RWPE1 (cell line): ENCODE measurements around the gene SOX8.

Experiments used
- CTCF ChIA-PET: fragments of 350-600 bp; sonication (Branson Sonifier 250); formaldehyde crosslinking; extraction: SDS; loops from one replicate; lab custom pipeline; 2021; lab: Yijun Ruan, JAX
- POLR2A ChIA-PET: fragments of 400-600 bp; formaldehyde crosslinking; extraction: SDS; loops from one replicate; lab custom pipeline; 2020; ENCODE audit warnings: antibody characterized with exemption; ENCODE audit not compliant: low non-redundant PET; lab: Yijun Ruan, JAX
- DNase-seq: peaks from one replicate; pipeline ENCODE4 v3.0.0; 2012; ENCODE audit warnings: low spot score
- H3K27ac ChIP-seq: fragments of 450-650 bp; 2 replicates; pipeline ENCODE4 v1.5.1; 2017
- TF ChIP-seq, protein P1 (sequence below): fragments of 450-650 bp; conservative IDR thresholded peaks from 2 replicates; pipeline ENCODE4 v1.5.1; 2017; ENCODE audit warnings: low read depth, mild to moderate bottlenecking

Gene SOX8

DNA sequence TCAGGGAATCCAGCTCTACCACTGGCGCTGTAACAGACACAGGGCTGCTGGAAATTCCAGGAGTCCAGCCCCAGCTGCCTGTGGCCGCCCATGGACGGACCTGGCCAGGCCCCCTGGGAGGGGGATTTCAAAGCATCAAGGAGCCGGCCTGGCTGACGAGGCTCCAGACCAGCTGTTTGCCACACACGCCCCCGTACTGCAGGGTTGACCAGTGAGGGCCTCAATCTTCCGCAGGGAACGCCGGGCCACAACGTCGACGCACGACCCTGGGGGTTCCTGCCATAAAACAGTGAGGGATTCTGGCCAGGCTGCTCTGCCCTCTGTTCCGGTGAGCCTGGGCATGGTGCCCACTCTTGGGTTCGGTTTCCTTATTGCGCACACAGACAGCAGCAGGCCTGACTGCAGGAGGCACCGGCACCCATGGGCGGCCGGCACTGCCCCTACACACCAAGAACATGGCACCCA lies 14.5 kb upstream of the SOX8 start:
- TF ChIP-seq, protein P1, sequence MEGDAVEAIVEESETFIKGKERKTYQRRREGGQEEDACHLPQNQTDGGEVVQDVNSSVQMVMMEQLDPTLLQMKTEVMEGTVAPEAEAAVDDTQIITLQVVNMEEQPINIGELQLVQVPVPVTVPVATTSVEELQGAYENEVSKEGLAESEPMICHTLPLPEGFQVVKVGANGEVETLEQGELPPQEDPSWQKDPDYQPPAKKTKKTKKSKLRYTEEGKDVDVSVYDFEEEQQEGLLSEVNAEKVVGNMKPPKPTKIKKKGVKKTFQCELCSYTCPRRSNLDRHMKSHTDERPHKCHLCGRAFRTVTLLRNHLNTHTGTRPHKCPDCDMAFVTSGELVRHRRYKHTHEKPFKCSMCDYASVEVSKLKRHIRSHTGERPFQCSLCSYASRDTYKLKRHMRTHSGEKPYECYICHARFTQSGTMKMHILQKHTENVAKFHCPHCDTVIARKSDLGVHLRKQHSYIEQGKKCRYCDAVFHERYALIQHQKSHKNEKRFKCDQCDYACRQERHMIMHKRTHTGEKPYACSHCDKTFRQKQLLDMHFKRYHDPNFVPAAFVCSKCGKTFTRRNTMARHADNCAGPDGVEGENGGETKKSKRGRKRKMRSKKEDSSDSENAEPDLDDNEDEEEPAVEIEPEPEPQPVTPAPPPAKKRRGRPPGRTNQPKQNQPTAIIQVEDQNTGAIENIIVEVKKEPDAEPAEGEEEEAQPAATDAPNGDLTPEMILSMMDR, result no peak
- ChIA-PET CTCF (no interaction called here), POLR2A (interaction anchor here (0.5 kb wide), 1 partner anchor 248 kb away, joined by 8 read pairs; no protein-coding TSS in a partner anchor)
- DNase-seq, result no peak
- peak overlapping the region; percentile 15; the same call in 1 of the 2 replicates for H3K27ac ChIP-seq

DNA sequence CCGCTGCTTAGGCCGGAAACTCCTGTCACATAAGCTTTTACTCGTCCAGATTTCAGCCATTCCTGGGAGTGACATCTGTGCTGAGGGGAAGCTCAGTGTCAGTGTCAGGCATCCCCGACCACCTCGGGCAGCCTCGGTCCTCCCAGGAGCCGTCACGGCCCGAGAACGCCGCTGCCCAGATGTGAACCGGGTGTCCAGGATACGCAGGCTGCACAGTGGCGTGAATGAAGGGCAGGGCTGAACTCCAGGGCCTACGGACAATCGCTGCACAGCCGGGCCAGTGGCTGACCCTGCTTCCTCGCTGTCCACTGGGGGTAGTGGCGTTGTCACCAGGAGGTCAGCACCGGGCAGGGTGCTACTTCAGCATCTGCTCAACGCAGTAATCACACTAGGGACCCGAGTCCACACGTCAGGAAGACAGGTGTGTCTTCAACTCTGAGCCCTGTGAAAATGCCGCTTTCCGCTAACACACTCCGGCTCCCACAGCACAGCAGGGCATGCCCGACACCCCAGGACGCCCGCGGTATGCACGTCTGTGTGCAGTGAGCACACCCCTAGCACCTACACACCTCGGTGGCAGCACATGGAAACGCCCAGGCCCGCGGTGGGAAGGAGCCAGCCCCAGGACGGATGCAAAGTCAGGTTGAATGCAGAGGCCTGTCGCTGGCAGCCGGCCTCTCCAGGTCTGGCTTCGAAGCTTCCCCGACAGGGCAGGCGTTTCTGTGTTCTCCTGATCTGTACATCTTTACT lies 13.8 kb upstream of the SOX8 start:
- CTCF ChIA-PET, result no interaction called here
- DNase-seq, result no peak
- TF ChIP-seq, protein P1, result no peak
- peak overlapping the region; percentile 15; the same call in 1 of the 2 replicates for H3K27ac ChIP-seq
- POLR2A ChIA-PET, result no interaction called here

DNA sequence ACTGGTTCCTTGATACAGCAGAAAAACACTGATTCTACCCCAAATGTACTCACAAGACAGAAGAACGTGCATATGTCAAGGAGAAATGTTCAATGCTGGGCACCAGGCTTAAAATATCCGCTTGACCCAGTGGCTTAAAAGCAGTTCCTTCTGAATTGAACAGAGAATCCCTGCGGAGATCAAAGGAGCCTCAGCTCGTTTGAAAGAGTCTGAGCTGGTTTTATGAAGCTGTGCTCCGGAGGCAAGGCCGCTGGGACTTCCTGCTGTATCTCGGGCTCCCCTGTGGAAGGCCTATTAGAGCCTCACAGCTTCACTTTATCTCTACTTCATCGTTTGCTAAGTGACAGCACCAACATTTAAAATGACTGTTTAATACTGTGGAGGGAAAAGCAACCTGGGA lies 12.9 kb upstream of the SOX8 start:
- ChIA-PET POLR2A (no interaction called here), CTCF (no interaction called here)
- H3K27ac ChIP-seq, result 0 out of 2 replicates have a peak overlapping the region, but pooled peaks have one; percentile 5
- no peak for DNase-seq
- TF ChIP-seq, protein P1, result no peak

DNA sequence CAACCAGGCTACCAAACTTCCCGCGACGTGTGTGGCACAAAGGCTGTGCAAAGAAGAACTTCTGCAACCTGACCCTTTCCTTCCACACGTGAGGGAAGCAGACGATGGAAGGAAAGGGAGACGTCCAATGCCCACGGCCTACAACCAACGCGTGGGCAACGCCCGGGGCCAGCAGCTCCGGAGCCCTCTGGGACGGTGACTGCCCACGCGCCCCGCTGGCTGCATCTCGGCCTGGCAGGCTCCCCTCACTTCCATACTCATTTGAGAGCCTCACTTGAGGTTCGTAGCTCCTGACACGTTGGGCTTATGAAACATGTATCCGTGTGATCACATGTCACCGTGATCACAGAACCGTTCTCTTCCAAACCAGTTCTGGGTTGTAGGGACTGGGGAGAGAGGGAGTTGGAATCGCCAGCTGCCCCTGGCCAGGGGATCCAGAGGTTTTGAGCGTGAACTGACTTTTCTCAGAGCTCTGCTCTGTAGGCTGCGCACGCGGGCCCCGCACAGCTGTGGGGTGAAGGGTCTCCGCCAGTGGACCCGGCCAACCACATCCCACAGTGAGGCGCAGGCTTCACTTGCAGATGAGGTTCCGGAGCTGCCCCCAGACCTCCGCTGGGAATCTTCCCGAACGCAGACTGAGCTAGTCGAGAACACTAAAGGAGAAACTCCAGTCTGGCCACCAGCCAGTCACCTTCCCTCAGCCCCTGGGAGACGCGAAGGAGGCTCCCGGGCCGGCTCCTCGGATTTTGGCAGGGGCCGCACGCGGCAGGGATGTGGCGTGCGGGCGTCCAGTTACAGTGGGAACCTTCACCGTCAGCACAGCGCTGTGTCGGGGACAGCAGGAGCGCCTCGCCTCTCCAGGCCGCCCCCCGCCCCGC lies 11.8 kb upstream of the SOX8 start:
- DNase-seq, result no peak
- CTCF ChIA-PET, result interaction anchor here (0.7 kb wide), 1 partner anchor 15 kb away, joined by 4 read pairs; no protein-coding TSS in a partner anchor

DNA sequence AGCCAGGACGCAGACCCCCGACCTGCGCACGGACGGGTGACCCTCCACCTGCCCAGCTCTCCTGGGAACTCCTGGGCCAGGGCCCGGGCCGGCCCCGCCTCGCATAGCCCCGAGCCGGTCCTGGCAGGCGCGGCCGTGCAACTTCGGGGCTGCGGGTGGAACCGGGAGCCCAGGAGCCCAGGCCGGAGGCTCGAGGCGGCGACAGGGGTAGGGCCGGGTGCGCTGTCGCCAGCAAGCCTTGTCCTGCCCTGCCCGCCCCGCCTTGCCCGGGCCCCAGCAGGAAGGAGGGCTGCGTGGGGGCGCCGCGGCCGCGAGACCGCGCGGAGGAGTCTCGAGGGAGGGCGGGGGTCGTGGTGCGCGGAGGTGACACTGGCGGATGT lies 11.2 kb upstream of the SOX8 start:
- CTCF ChIA-PET, result interaction anchor here (0.7 kb wide), 1 partner anchor 14 kb away, joined by 4 read pairs; no protein-coding TSS in a partner anchor
- DNase-seq, result peak; percentile 26
- POLR2A ChIA-PET, result no interaction called here
- H3K27ac ChIP-seq, result peak overlapping the region; percentile 85
- TF ChIP-seq, protein P1, result no peak

More for the DNA sequence above, 11.8 kb upstream of the SOX8 start:
- peak overlapping the region; percentile 85 for H3K27ac ChIP-seq
- POLR2A ChIA-PET, result no interaction called here
- TF ChIP-seq, protein P1, result no peak
